Bronchial epithelial cell (primary cell): ENCODE data around the gene TMEM131. TPM values are rescaled to one million over a fixed set of nuclear protein-coding genes. Genes with fewer than 3 reads are reported as not detected.
"Not testable (repeated sequence)": the region's sequence is repeated elsewhere in the genome, so short reads cannot be mapped to it uniquely, and the experiment has no call there.

Experiments
- DNase-seq: peaks from one replicate; pipeline ENCODE4 v3.0.0-alpha.2; 2010; ENCODE audit warnings: low read depth
- FAIRE-seq: peaks from 2 replicates; lab custom pipeline; 2011; peaks lifted over from hg19 to GRCh38; lab: Jason Lieb, UNC
- H3K27me3 ChIP-seq: 2 replicates; pipeline ENCODE4 v1.5.1; 2011; ENCODE audit warnings: low read length; ENCODE audit not compliant: control insufficient read depth, insufficient read depth
- H3K36me3 ChIP-seq: 2 replicates; pipeline ENCODE4 v1.5.1; 2011; ENCODE audit warnings: low read length; ENCODE audit not compliant: control insufficient read depth, insufficient read depth
- H3K4me3 ChIP-seq: 2 replicates; pipeline ENCODE4 v1.5.1; 2011; ENCODE audit warnings: mild to moderate bottlenecking, low read depth, low read length, control low read depth
- CTCF ChIP-seq: IDR thresholded peaks from 2 replicates; pipeline ENCODE4 v1.5.1; 2011; ENCODE audit warnings: mild to moderate bottlenecking, moderate library complexity, low read length, control low read depth, inconsistent platforms; ENCODE audit not compliant: insufficient read depth, severe bottlenecking
- total RNA-seq: library from RNA; depleted of rRNA; stranded (reverse); fragments of >200 nt; gene quantifications from 2 replicates; pipeline ENCODE4 v1.2.1, GENCODE V29; 2014

Gene TMEM131
- total RNA-seq, 1 donor from 2014 or later, result 14.0 TPM

- Histone ChIP-seq H3K36me3 (peaks cover 5% of the 10 kb centered on the region), H3K4me3 (no peak overlapping the region), H3K27me3 (no peaks in the 10 kb centered on the region)
- no peak for FAIRE-seq
- no peak for TF ChIP-seq CTCF
- no peak for DNase-seq
These were observed 150.6 kb downstream of the TMEM131 start for GRCh38 chr2:97845133-97845532.

- Histone ChIP-seq H3K4me3 (no peak overlapping the region), H3K36me3 (peaks cover 6% of the 10 kb centered on the region), H3K27me3 (no peaks in the 10 kb centered on the region)
- DNase-seq (no peak), FAIRE-seq (no peak)
- no peak for TF ChIP-seq CTCF
These were observed 151.4 kb downstream of the TMEM131 start for GRCh38 chr2:97844311-97844859.

DNA sequence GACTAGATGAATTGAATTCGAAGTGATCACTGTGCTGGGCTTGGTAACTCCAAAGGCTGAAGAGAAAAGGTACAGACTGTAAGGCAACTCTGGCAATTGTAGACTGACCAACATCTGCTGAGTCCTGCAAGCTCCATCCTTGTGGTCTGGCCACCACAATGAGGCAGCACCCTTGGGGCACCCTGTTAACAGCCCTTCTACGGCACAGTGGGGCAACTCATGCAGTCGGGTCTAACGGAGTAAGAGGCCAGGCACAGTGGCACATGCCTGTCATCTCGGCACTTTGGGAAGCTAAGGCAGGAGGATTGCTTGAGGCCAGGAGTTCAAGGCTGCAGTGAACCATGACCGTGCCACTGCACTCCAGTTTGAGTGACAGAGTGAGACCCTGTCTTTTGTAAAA is 155.6 kb downstream of the TMEM131 start:
- FAIRE-seq (no peak), DNase-seq (no peak)
- peaks cover 6% of the 10 kb centered on the region for H3K36me3 ChIP-seq
- H3K4me3 ChIP-seq, result no peak overlapping the region
- no peaks in the 10 kb centered on the region for H3K27me3 ChIP-seq
- TF ChIP-seq CTCF, result no peak

GRCh38 chr2:97834610-97835009 is 161.1 kb downstream of the TMEM131 start:
- FAIRE-seq (no peak), DNase-seq (peak; percentile 23)
- Histone ChIP-seq H3K36me3 (no peaks in the 10 kb centered on the region), H3K27me3 (no peaks in the 10 kb centered on the region), H3K4me3 (no peak overlapping the region)
- TF ChIP-seq CTCF, result no peak

GRCh38 chr2:97831121-97831520 is 164.6 kb downstream of the TMEM131 start:
- FAIRE-seq, result no peak
- no peak for DNase-seq
- Histone ChIP-seq H3K36me3 (peaks cover 2% of the 10 kb centered on the region), H3K27me3 (no peaks in the 10 kb centered on the region), H3K4me3 (no peak overlapping the region)
- no peak for TF ChIP-seq CTCF

- H3K36me3 ChIP-seq, DNase-seq, H3K4me3 ChIP-seq, H3K27me3 ChIP-seq, FAIRE-seq: not testable (repeated sequence)
These were observed 166.5 kb downstream of the TMEM131 start for GRCh38 chr2:97829255-97829654.

- H3K27me3 ChIP-seq, DNase-seq, FAIRE-seq, H3K4me3 ChIP-seq, H3K36me3 ChIP-seq: not testable (repeated sequence)
These were observed 168.7 kb downstream of the TMEM131 start for GRCh38 chr2:97827013-97827412.

- not testable (repeated sequence) for H3K27me3 ChIP-seq, H3K36me3 ChIP-seq, DNase-seq, H3K4me3 ChIP-seq, FAIRE-seq
These were observed 169.4 kb downstream of the TMEM131 start for GRCh38 chr2:97826266-97826847.

- not testable (repeated sequence) for DNase-seq, H3K27me3 ChIP-seq, H3K36me3 ChIP-seq, FAIRE-seq, H3K4me3 ChIP-seq
These were observed 171.7 kb downstream of the TMEM131 start for GRCh38 chr2:97824011-97824410.
